OCI-LY1 (cell line): ENCODE measurements around the gene XPO4.

Experiments used
- H2AFZ ChIP-seq: fragments of 200-600 bp; sonication (generic), shearing (Covaris generic); 2 replicates; pipeline ENCODE4 v1.6.0; 2014; ENCODE audit warnings: antibody characterized with exemption, mild to moderate bottlenecking, low read length
- H3F3A ChIP-seq: fragments of 200-600 bp; sonication (generic), shearing (Covaris generic); 2 replicates; pipeline ENCODE4 v1.6.0; 2014; ENCODE audit warnings: mild to moderate bottlenecking, antibody characterized with exemption, low read length, moderate library complexity; ENCODE audit not compliant: insufficient read depth
- H3K27ac ChIP-seq: fragments of 200-600 bp; sonication (generic); 2 replicates; pipeline ENCODE4 v1.5.1; 2014; ENCODE audit warnings: low read length, mixed run types, mild to moderate bottlenecking, low read depth; ENCODE audit not compliant: poor library complexity, severe bottlenecking
- H3K27me3 ChIP-seq: fragments of 200-600 bp; sonication (generic); 2 replicates; pipeline ENCODE4 v1.6.0; 2014; ENCODE audit warnings: antibody characterized with exemption, mild to moderate bottlenecking, low read length, moderate library complexity; ENCODE audit not compliant: insufficient read depth
- H3K36me3 ChIP-seq: fragments of 200-600 bp; sonication (generic); 2 replicates; pipeline ENCODE4 v1.6.1; 2014; ENCODE audit warnings: mild to moderate bottlenecking, antibody characterized with exemption, low read length, moderate library complexity, mixed read lengths; ENCODE audit not compliant: insufficient read depth
- H3K4me1 ChIP-seq: fragments of 200-600 bp; sonication (generic); 2 replicates; pipeline ENCODE4 v1.5.1; 2014; ENCODE audit warnings: mild to moderate bottlenecking, low read length, moderate library complexity; ENCODE audit not compliant: insufficient read depth, severe bottlenecking
- H3K4me2 ChIP-seq: fragments of 200-600 bp; sonication (generic), shearing (Covaris generic); 2 replicates; pipeline ENCODE4 v1.6.1; 2014; ENCODE audit warnings: low read length
- H3K4me3 ChIP-seq: fragments of 200-600 bp; sonication (generic); 2 replicates; pipeline ENCODE4 v1.5.1; 2014; ENCODE audit warnings: low read length, low read depth, mild to moderate bottlenecking, mixed read lengths; ENCODE audit not compliant: poor library complexity, severe bottlenecking
- H3K79me2 ChIP-seq: fragments of 200-600 bp; shearing (Covaris generic); 2 replicates; pipeline ENCODE4 v1.6.1; 2016; ENCODE audit warnings: mixed run types, low read length, mixed read lengths; ENCODE audit not compliant: insufficient read depth
- H3K9ac ChIP-seq: fragments of 200-600 bp; sonication (generic), shearing (Covaris generic); 2 replicates; pipeline ENCODE4 v1.6.1; 2014; ENCODE audit warnings: mild to moderate bottlenecking, low read length, mixed read lengths
- H3K9me2 ChIP-seq: fragments of 200-600 bp; sonication (generic), shearing (Covaris generic); 2 replicates; pipeline ENCODE4 v1.6.1; 2014; ENCODE audit warnings: low read depth, mild to moderate bottlenecking, low read length, mixed read lengths
- H3K9me3 ChIP-seq: fragments of 200-600 bp; shearing (Covaris generic); 2 replicates; pipeline ENCODE4 v1.6.1; 2014; ENCODE audit warnings: low read length, mixed read lengths
- H4K20me1 ChIP-seq: fragments of 200-600 bp; sonication (generic), shearing (Covaris generic); 2 replicates; pipeline ENCODE4 v1.6.0; 2016; ENCODE audit warnings: mild to moderate bottlenecking, low read length; ENCODE audit not compliant: insufficient read depth
- EZH2 ChIP-seq: fragments of 200-600 bp; sonication (generic), shearing (Covaris generic); IDR thresholded peaks from 2 replicates; pipeline ENCODE4 v1.8.0; 2017; ENCODE audit warnings: borderline replicate concordance, mixed run types, mild to moderate bottlenecking, antibody characterized with exemption, low read length, moderate library complexity, mixed read lengths
- TF ChIP-seq, protein P1 (sequence below): fragments of 200-600 bp; sonication (generic), shearing (Covaris generic); IDR thresholded peaks from 2 replicates; pipeline ENCODE4 v1.5.1; 2017; ENCODE audit warnings: mild to moderate bottlenecking, antibody characterized with exemption, low read length, moderate library complexity, mixed read lengths

Gene XPO4

DNA sequence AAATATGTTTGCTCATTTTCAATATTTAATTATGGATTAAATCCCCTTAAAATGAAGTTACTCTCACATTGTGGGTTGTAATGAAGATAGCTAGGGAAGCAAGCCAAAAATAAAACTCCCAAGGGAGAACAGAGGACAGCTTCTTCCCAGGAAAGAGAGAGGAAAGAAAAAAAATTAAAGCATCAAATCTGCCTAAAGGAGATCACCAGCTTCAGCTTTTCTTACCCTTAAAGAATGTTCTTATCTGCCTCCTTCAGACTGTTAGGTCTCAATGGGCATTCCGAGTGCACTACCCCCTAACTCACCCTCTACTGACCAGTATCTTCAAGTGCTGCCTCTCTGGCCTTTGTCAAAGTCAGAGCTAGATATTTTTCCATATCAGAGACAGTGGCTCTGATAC, 55.2 kb downstream of the XPO4 start:
- Histone ChIP-seq H3F3A (no peaks in the 10 kb centered on the region), H3K9me3 (no peaks in the 10 kb centered on the region), H3K36me3 (peaks cover 30% of the 10 kb centered on the region), H4K20me1 (no peaks in the 10 kb centered on the region), H3K9ac (no peak overlapping the region), H3K9me2 (no peaks in the 10 kb centered on the region), H3K4me2 (no peak overlapping the region), H3K79me2 (peaks cover 4% of the 10 kb centered on the region; the same call in 1 of the 2 replicates), H3K4me1 (no peaks in the 10 kb centered on the region), H2AFZ (no peak overlapping the region), H3K27me3 (no peaks in the 10 kb centered on the region), H3K4me3 (no peak overlapping the region), H3K27ac (no peak overlapping the region)
- no peak for TF ChIP-seq EZH2
- TF ChIP-seq, protein P1, sequence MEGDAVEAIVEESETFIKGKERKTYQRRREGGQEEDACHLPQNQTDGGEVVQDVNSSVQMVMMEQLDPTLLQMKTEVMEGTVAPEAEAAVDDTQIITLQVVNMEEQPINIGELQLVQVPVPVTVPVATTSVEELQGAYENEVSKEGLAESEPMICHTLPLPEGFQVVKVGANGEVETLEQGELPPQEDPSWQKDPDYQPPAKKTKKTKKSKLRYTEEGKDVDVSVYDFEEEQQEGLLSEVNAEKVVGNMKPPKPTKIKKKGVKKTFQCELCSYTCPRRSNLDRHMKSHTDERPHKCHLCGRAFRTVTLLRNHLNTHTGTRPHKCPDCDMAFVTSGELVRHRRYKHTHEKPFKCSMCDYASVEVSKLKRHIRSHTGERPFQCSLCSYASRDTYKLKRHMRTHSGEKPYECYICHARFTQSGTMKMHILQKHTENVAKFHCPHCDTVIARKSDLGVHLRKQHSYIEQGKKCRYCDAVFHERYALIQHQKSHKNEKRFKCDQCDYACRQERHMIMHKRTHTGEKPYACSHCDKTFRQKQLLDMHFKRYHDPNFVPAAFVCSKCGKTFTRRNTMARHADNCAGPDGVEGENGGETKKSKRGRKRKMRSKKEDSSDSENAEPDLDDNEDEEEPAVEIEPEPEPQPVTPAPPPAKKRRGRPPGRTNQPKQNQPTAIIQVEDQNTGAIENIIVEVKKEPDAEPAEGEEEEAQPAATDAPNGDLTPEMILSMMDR, result no peak

DNA sequence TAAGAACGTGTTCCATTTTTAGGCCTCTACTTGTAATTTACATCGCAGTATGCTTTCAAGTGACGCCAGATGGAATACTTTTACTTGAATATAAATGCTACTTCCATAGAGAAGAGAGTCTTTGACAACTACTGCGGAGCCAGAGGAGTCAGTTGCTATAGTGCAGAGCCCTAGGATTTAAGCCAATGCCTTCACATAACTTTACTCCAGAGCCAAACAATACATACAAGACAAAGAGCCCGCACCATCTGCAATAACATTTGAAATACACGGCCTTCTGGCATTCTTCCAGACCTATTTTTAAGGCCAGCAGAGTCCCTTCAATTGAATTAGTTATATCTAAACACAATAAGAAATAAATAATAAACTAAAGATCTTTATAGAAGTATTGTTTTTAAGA, 59.4 kb downstream of the XPO4 start:
- H3K27ac ChIP-seq, result no peak overlapping the region
- no peaks in the 10 kb centered on the region for H3K9me3 ChIP-seq
- H3K9me2 ChIP-seq, result no peaks in the 10 kb centered on the region
- H3K27me3 ChIP-seq, result no peaks in the 10 kb centered on the region
- no peaks in the 10 kb centered on the region for H3F3A ChIP-seq
- H3K4me1 ChIP-seq, result no peaks in the 10 kb centered on the region
- no peak overlapping the region for H3K9ac ChIP-seq
- H3K79me2 ChIP-seq, result peaks cover 4% of the 10 kb centered on the region; the same call in 1 of the 2 replicates
- H3K4me2 ChIP-seq, result no peak overlapping the region
- H3K36me3 ChIP-seq, result peaks cover 44% of the 10 kb centered on the region
- H2AFZ ChIP-seq, result no peak overlapping the region
- TF ChIP-seq EZH2, result no peak
- TF ChIP-seq, protein P1, result no peak
- no peaks in the 10 kb centered on the region for H4K20me1 ChIP-seq
- H3K4me3 ChIP-seq, result no peak overlapping the region

DNA sequence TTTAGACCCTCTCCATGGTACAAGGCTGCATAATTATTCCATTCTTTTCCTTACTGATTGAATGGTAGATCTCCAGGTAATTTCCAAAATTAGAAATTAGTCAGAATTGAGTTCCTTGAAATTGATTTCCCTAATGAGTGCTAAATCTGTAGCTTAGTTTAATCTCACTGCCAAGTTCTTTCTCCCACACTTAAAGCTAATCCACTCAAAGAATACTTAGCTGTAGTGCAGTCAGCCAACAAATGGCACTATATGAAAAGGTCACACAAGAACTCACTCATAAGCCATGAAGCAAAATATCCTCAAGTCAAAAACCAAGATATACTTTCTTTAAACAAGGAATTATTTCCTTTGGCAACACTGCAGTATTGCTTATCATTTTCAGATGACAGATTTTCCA, 62.0 kb downstream of the XPO4 start:
- no peak overlapping the region for H3K4me2 ChIP-seq
- no peaks in the 10 kb centered on the region for H4K20me1 ChIP-seq
- H3K36me3 ChIP-seq, result peaks cover 61% of the 10 kb centered on the region
- H3K4me3 ChIP-seq, result no peak overlapping the region
- H3K9ac ChIP-seq, result no peak overlapping the region
- H3K4me1 ChIP-seq, result no peaks in the 10 kb centered on the region
- no peak overlapping the region for H3K27ac ChIP-seq
- H3K79me2 ChIP-seq, result no peaks in the 10 kb centered on the region
- no peaks in the 10 kb centered on the region for H3K9me3 ChIP-seq
- no peak overlapping the region for H2AFZ ChIP-seq
- no peaks in the 10 kb centered on the region for H3K9me2 ChIP-seq
- no peak for TF ChIP-seq EZH2
- TF ChIP-seq, protein P1, result no peak
- H3F3A ChIP-seq, result no peaks in the 10 kb centered on the region
- no peaks in the 10 kb centered on the region for H3K27me3 ChIP-seq
